Glutamatergic neuron (in vitro differentiated cells): ENCODE data around the gene ABCF2. TPM values are rescaled to one million over a fixed set of nuclear protein-coding genes. Genes with fewer than 3 reads are reported as not detected.

Experiments
- DNase-seq: peaks from one replicate; pipeline ENCODE4 v3.0.0; 2022
- H3K27ac Mint-ChIP-seq: one replicate; pipeline ENCODE4 v1.8.0; 2020; ENCODE audit warnings: mild to moderate bottlenecking, mixed read lengths, inconsistent platforms; ENCODE audit not compliant: unreplicated experiment
- H3K27me3 Mint-ChIP-seq: one replicate; pipeline ENCODE4 v1.8.0; 2020; ENCODE audit warnings: mild to moderate bottlenecking, moderate library complexity, mixed read lengths, inconsistent platforms; ENCODE audit not compliant: unreplicated experiment
- H3K36me3 Mint-ChIP-seq: one replicate; pipeline ENCODE4 v1.8.0; 2020; ENCODE audit warnings: mild to moderate bottlenecking, mixed read lengths, inconsistent platforms; ENCODE audit not compliant: unreplicated experiment
- H3K4me1 Mint-ChIP-seq: one replicate; pipeline ENCODE4 v1.8.0; 2020; ENCODE audit warnings: mild to moderate bottlenecking, low read depth, mixed read lengths, inconsistent platforms; ENCODE audit not compliant: unreplicated experiment
- H3K4me3 Mint-ChIP-seq: one replicate; pipeline ENCODE4 v1.8.0; 2020; ENCODE audit warnings: mild to moderate bottlenecking, mixed read lengths, inconsistent platforms; ENCODE audit not compliant: unreplicated experiment
- H3K9me3 Mint-ChIP-seq: one replicate; pipeline ENCODE4 v1.8.0; 2020; ENCODE audit warnings: mild to moderate bottlenecking, moderate library complexity, mixed read lengths, inconsistent platforms; ENCODE audit not compliant: unreplicated experiment
- total RNA-seq: library from RNA; stranded (reverse); fragmentation: NEBNext Ultra II Directional; extraction: Animal tissue kit (Norgen Biotek cat#: 25700); gene quantifications from one replicate; pipeline ENCODE4 v1.2.1, GENCODE V29; 2021; ENCODE audit not compliant: unreplicated experiment
- TF ChIP-seq, protein P1 (sequence below): fragments of 200-600 bp; sonication (generic); IDR thresholded peaks from one replicate; pipeline ENCODE4 v1.5.0; 2021; ENCODE audit not compliant: partially characterized antibody, unreplicated experiment

The ABCF2 gene
- total RNA-seq, 1 donor from 2014 or later, result 39.1 TPM

DNA sequence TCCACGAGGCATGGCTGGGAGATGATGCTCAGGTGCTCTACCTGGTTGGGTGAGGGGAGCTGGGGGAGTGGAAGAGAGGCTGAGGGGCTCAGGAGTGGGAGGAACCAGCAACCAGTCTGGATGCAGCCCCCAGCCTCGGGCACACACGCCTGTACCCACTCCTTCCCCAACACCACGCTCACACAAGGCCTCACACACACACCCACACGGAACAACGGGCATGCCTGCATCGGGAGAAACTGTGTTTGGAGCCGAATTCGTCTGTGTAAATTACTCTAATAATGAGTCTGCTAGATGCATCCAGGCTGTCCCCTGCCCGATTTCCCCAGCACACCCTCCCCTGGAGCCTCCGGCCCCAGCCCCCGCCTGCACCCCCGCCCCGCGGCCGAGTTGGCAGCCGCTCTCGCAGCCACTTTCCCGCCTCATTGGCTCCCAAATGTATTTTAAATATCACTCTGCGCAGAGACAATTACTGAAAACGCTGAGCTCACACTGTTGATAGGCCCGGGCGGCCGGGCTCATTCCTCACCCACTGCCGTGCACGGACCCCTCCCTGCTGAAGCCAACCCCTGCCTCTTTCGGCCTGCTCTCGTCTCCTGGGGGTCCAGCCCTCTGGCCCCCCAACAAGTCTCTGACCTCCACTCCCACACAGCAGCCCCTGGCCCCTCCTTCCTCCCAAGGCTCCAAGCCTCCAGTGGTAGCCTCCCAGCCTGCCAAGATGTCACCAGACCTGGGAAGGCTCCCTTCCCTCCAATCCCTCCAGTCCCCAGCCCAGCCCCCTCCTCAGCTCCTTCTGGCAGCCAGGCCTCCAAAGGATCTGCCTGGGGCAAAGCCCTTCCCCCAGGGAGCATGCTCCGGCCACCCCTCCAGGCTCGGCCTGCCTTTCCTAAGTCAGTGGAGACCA is 27.8 kb downstream of the ABCF2 start:
- DNase-seq, result peak; percentile 63
- peaks cover 11% of the 10 kb centered on the region for H3K27me3 Mint-ChIP-seq
- peak overlapping the region; percentile 12 for H3K27ac Mint-ChIP-seq
- peaks cover 6% of the 10 kb centered on the region for H3K9me3 Mint-ChIP-seq
- TF ChIP-seq, protein P1, sequence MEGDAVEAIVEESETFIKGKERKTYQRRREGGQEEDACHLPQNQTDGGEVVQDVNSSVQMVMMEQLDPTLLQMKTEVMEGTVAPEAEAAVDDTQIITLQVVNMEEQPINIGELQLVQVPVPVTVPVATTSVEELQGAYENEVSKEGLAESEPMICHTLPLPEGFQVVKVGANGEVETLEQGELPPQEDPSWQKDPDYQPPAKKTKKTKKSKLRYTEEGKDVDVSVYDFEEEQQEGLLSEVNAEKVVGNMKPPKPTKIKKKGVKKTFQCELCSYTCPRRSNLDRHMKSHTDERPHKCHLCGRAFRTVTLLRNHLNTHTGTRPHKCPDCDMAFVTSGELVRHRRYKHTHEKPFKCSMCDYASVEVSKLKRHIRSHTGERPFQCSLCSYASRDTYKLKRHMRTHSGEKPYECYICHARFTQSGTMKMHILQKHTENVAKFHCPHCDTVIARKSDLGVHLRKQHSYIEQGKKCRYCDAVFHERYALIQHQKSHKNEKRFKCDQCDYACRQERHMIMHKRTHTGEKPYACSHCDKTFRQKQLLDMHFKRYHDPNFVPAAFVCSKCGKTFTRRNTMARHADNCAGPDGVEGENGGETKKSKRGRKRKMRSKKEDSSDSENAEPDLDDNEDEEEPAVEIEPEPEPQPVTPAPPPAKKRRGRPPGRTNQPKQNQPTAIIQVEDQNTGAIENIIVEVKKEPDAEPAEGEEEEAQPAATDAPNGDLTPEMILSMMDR, result no peak
- no peak overlapping the region for H3K4me3 Mint-ChIP-seq
- H3K4me1 Mint-ChIP-seq, result peaks cover 2% of the 10 kb centered on the region
- no peaks in the 10 kb centered on the region for H3K36me3 Mint-ChIP-seq

DNA sequence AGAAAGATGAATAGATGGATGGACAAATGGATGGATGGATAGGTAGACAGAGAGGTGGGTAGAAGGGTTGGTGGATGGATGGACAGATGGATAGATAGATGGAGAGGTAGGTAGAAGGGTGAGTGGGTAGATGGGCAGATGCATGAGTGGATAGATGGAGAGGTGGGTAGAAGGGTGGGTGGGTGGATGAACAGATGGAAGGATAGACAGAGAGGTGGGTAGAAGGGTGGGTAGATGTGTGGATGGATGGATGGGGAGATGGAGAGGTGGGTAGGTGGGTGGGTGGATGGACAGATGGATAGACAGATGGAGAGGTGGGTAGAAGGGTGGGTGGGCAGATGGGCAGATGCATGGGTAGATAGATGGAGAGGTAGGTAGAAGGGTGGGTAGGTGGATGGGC is 29.1 kb downstream of the ABCF2 start:
- no peak for DNase-seq
- Mint-ChIP-seq H3K4me3 (no peak overlapping the region), H3K27me3 (peaks cover 11% of the 10 kb centered on the region), H3K27ac (no peak overlapping the region), H3K36me3 (no peaks in the 10 kb centered on the region), H3K4me1 (peaks cover 2% of the 10 kb centered on the region), H3K9me3 (peaks cover 6% of the 10 kb centered on the region)
- TF ChIP-seq, protein P1, result no peak

- peaks cover 2% of the 10 kb centered on the region for H3K9me3 Mint-ChIP-seq
- TF ChIP-seq, protein P1, result no peak
- H3K4me3 Mint-ChIP-seq, result no peak overlapping the region
- peaks cover 8% of the 10 kb centered on the region for H3K27me3 Mint-ChIP-seq
- H3K36me3 Mint-ChIP-seq, result no peaks in the 10 kb centered on the region
- no peaks in the 10 kb centered on the region for H3K4me1 Mint-ChIP-seq
- no peak for DNase-seq
- H3K27ac Mint-ChIP-seq, result no peak overlapping the region
Measured at GRCh38 chr7:151195616-151196450, 31.2 kb downstream of the ABCF2 start.

- no peaks in the 10 kb centered on the region for H3K36me3 Mint-ChIP-seq
- H3K27ac Mint-ChIP-seq, result no peak overlapping the region
- TF ChIP-seq, protein P1, result no peak
- H3K4me3 Mint-ChIP-seq, result no peak overlapping the region
- no peaks in the 10 kb centered on the region for H3K4me1 Mint-ChIP-seq
- peaks cover 6% of the 10 kb centered on the region for H3K9me3 Mint-ChIP-seq
- peaks cover 8% of the 10 kb centered on the region for H3K27me3 Mint-ChIP-seq
- DNase-seq, result no peak
Measured at GRCh38 chr7:151194188-151194587, 32.8 kb downstream of the ABCF2 start.
